Brain microvascular endothelial cell (primary cell): ENCODE measurements around the gene PRDM15.

Experiments
- DNase-seq: peaks from one replicate; pipeline ENCODE4 v3.0.0-alpha.2; 2020
- H3K27ac ChIP-seq: fragments of 250-450 bp; sonication (Bioruptor Pico); 2 replicates; pipeline ENCODE4 v1.5.1; 2020; ENCODE audit warnings: mild to moderate bottlenecking, moderate library complexity
- H3K27me3 ChIP-seq: fragments of 250-450 bp; sonication (Bioruptor Pico); replicated peaks from 2 replicates; pipeline ENCODE4 v1.5.1; 2020; ENCODE audit warnings: mild to moderate bottlenecking
- H3K36me3 ChIP-seq: fragments of 250-450 bp; sonication (Bioruptor Pico); replicated peaks from 2 replicates; pipeline ENCODE4 v1.5.1; 2020; ENCODE audit warnings: mild to moderate bottlenecking
- H3K4me3 ChIP-seq: 2 replicates; pipeline ENCODE4 v1.5.1; 2011; ENCODE audit warnings: low read depth, mild to moderate bottlenecking, control low read depth, low read length, moderate library complexity
- CTCF ChIP-seq: IDR thresholded peaks from 2 replicates; pipeline ENCODE4 v1.5.1; 2011; ENCODE audit warnings: low read depth, mild to moderate bottlenecking, moderate library complexity, low read length, control low read depth, inconsistent platforms; ENCODE audit errors: missing control alignments
- in situ Hi-C: cut with HindIII; loops from 2 replicates; pipeline ENCODE4 v1.10.0; 2017; ENCODE audit warnings: low sequenced_read_pairs, low pct_ligation_motif_present

The PRDM15 gene

GRCh38 chr21:41824466-41825207 is 54.5 kb downstream of the PRDM15 start:
- Histone ChIP-seq H3K36me3 (peaks cover 3% of the 10 kb centered on the region), H3K27ac (no peak overlapping the region), H3K4me3 (no peak overlapping the region), H3K27me3 (no peaks in the 10 kb centered on the region)
- no peak for TF ChIP-seq CTCF
- in situ Hi-C loops, result no loop called here
- no peak for DNase-seq

DNA sequence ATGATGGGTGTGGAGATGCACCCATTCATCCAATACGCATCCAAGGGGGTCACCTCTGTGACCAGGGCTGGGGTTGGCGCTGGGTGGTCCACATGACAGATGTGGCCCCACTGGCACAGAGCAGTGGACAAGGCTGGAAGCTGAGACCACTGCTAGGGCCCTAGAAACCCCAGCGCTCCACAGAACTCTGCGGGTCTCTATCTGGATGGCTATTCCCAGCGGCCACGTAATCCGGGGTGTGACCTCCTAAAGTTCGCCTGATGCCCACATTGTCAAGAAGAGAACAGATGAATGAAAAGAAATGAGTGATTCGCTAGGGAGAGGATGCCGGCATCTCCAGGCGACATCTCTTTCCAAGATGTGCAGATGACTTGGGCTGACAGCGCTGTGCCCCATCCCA is 55.2 kb downstream of the PRDM15 start:
- in situ Hi-C loops, result no loop called here
- Histone ChIP-seq H3K27ac (no peak overlapping the region), H3K36me3 (peaks cover 3% of the 10 kb centered on the region), H3K27me3 (no peaks in the 10 kb centered on the region), H3K4me3 (no peak overlapping the region)
- DNase-seq, result no peak
- no peak for TF ChIP-seq CTCF

DNA sequence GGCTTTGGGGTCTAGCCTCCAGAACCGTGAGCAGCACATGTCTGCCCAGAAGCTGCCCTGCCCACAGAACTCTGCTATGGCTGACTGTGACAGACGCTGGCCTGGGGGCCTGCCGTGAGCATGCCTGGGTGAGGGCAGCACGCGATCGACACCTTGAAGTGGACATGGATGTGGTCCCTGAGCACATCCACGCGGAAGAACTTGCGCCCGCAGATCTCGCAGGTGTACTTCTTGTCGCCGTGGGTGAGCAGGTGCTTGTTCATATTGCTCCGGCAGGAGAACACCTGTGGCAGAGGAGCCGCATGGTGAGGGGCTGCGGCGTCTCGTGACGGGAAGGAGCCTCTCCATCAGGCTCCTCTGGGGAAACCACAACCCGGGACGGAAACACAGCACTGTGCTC is 56.0 kb downstream of the PRDM15 start:
- TF ChIP-seq CTCF, result no peak
- Histone ChIP-seq H3K4me3 (no peak overlapping the region), H3K36me3 (peaks cover 3% of the 10 kb centered on the region), H3K27me3 (no peaks in the 10 kb centered on the region), H3K27ac (no peak overlapping the region)
- in situ Hi-C loops, result no loop called here
- no peak for DNase-seq

GRCh38 chr21:41821756-41822431 is 57.2 kb downstream of the PRDM15 start:
- no peak for DNase-seq
- Histone ChIP-seq H3K4me3 (no peak overlapping the region), H3K27ac (no peak overlapping the region), H3K36me3 (peaks cover 3% of the 10 kb centered on the region), H3K27me3 (no peaks in the 10 kb centered on the region)
- in situ Hi-C loops, result no loop called here
- TF ChIP-seq CTCF, result no peak

GRCh38 chr21:41821081-41821755 is 57.9 kb downstream of the PRDM15 start:
- TF ChIP-seq CTCF, result no peak
- H3K27me3 ChIP-seq, result no peaks in the 10 kb centered on the region
- H3K36me3 ChIP-seq, result peaks cover 3% of the 10 kb centered on the region
- no peak overlapping the region for H3K27ac ChIP-seq
- in situ Hi-C loops, result no loop called here
- DNase-seq, result no peak
- H3K4me3 ChIP-seq, result no peak overlapping the region
